HuH-7 (cell line): ENCODE results near the gene DAB2.

Source experiments
- DNase-seq: peaks from one replicate; pipeline ENCODE4 v3.0.0; 2011; ENCODE audit warnings: low spot score

The DAB2 gene

DNA sequence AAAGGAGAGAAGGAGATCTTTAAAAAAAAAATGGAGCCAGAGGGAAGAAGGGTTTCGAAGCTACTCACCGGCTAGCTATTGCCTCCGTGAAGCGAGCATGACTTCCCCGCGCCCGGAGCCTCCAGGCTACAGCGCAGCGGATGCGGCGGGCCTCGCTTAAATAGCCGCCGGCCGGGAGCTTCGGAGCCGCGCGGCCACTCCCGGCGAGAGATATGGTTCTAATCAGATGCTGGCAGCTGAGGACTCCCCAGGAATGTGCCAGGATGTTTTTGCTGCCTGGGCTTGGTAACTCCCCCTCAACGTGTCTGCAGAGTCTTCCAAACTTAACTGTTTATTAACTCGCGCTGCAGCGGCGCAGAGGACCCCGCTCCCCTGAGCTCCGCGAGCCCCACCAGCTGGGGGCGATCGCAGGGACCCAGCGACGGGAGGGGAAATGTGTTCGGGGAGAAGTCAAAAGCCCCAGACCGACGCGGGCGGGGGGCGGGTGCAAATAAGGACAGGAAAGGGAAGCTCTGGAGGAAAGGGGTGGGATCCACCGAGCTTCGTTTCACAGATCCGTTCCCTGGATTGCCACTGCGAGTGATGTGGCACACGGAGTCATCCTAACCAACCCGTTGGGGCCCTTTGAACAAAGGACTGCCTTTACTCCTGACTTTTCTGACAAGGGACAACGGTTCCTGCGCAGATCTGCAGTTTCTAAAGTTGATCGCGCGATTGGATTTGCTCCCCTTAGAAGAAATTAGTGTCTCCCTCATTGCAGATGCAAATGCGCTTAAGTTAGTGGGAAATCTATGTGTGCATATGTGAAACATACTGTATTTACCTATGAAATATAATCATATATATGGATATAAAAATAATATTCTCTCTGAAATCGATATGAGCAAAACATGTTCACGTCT lies at the start of gene DAB2:
Gene DAB2 (minus strand): TSS at position 245 of the 902 bp plus-strand sequence. CDS start 30,660 bp downstream, outside the sequence.
- peak; percentile 90 for DNase-seq

DNA sequence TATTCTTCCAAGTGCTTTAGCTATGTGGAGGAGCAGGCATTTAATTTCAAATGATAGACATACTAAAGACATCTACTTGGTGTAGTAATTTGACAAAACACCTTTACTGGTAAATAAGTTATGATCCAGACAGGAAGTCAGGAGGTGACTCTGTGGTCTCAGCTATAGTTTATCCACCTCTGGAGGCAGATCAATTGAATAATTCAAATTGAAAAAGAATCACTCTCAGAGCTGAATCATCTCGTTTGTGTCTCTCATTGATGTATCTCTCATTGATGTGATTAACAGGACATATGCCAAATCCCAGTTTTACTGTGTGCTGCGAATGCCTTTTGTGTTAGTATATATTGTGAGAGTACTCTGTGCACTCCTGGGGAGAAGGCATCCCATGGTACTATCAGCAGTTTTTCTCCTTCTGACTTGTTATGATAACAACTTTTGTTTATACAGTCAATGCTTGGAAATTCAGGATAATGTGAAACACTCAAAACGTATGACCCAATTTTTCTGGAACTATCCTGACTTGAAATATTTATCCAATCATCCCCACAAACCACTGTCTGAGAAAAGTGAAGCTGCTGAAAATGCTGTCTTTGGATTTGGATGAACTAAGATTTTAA lies 48.5 kb upstream of the DAB2 start:
- no peak for DNase-seq

DNA sequence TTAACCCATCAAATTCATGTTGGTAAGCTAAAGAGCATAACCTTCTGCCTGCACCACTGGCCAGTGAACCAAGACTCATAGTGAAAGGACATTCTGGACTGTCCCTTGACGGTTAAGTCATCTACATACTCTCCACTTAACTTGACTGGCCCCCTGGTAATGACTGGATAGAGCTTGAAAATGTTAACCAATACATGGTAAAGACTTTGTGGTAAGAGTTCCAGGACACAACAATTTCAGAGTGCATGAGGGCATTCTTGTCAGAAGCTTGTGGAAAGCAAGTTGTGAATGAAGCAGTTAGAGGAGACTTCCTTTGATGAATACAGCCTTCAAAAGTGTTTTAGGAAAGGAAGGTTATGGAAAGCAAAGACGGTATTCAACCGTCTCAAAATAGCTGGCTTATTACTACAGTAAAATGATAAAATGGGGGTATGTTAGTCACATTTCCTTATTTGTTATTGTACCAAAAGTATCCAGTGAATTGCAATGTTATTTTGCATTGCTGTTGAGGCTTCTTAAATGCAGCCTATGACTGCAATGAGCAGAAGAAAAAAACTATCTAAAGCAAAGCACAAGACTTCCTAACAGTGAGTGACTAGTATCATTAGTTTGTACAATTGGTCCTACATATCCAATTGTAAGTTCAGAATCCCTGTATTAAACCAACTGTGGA lies 47.2 kb upstream of the DAB2 start:
- DNase-seq: no peak

DNA sequence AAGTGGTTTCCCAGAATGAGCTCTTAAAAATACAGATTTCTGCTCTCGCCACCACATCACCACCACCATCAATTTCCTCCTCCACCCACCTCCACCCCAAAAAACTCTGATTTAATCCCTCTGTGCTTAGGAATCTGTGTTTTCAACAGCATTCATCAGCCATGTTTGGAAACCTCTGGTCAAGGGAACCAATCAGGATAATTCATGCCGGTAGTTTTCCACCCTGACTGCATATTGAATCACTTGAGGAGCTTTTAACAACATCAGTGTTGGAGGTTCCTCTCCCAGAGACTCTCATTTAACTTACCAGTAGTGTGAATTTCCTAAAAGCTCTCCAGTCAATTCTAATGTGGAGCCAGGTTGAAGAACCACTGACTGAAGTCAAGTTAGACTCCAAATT lies 46.0 kb upstream of the DAB2 start:
- DNase-seq: no peak

DNA sequence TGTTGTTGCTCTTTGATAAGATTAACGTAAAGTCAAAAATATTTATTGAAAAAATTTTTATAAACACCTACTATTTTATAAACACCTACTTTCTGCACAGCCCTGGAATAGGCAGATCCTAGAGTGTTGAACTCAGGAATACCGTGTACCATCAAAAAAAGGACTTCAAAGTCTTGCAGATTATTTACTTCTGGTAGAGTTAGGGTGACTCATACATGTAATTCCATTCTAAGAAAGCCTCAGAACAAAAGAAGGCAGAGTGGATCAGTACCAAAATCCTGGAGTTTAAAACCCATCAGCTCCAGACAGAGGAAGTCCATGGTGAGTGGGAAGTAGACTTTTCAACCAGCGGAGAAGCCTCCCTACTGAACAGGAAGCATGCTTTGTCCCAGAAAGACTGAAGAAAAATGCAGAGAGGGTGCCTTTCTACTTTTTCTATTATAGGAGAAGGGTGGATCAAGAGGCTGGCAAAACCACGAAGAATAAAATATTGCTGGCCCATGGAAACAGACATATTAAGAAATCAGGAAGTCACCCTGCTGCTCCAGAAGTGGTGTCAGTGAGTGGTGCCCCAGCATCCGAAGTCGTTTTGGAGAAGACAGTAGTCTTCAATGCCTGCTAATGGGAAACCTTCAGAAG lies 45.1 kb upstream of the DAB2 start:
- DNase-seq: no peak

DNA sequence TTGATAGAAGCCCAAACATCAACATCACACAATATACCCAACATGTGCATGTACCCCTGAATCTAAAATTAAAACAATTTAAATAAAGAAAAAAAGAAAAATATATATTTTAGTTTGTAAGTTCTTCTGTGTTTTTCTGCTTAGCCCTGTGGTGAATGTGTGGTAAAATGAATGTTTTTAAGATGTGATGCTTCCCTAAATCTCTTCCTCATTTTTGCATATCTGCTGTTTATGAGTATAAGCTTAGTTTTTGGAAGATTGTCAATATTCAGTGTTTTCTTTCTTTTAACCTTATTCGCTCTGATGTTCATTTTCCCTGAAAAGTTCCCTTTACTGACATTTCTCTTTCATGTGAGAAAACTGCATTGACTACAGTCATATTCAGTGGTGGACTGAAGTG lies 44.4 kb upstream of the DAB2 start:
- DNase-seq: no peak

DNA sequence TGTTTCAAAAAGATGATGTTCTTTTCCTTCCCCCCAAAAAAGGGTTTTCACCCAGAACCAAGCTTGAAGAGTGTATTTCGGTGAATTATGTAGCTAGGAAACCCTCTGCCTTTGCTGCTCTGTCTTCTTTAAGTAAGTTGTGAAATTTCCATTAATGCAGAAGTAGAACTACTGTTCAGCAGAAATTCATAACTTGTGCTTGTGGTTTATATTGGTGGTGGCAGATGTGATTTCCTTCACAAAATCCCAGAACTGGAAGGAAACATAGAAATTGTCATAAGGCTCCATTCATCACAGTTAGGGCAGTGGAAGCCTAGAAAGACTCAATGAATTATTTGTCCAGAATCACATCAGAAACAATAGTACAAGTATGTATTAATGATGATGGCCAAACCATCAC lies 42.1 kb upstream of the DAB2 start:
- no peak for DNase-seq

DNA sequence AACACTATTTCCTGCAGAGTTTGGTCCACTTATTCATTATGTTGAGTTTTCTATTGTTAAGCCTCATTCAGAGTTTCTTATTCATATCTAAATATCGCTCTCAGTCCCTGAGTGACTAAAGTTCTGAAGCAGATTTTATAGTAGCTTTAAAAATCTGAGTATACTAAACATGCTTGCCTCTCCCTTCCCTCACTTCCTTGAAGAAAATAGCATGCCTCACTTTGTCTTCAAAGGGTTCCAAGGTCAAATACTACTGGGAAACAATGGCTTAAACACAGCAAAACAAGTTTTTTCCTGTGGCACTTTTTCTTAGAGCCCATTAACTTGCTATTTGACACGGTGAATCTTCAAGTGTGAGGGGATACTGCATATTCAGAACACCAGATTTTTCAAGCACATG lies 41.1 kb upstream of the DAB2 start:
- DNase-seq: no peak

DNA sequence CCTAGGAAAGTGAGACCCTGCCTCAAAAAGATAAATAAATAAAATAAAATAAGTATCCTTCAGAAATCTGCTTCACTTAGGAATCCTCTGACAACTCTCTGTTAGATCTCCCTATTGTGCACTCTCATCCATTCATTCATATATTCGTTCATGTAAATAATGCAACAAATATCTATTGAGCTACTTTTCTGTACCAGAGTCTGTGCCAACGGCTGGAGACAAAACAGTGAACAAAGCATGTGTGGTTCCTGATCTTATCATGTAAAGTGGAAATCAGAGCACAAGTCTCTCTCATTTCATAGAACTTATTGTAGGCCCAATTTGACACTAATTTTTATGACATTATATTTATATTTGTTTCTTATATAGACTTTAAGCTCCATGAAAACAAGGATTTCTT lies 40.3 kb upstream of the DAB2 start:
- DNase-seq: no peak

DNA sequence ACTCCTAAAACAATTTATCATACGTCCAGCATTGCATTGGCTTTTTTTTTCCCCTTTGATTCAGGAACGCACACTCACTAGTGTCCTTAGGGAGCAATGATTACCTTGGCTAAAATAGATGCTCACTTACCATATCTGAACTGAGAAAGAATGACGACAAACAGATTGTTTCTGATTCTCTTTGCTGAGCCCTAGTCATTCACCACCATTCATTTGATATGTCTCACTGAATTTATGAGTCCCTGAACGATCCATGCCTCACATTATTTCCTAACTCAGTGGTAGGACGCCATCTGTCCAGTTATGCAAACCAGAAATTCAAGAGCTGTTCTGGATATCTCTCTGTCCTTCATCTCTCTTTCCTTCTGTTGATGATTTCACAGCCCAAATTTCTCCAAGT lies 39.3 kb upstream of the DAB2 start:
- no peak for DNase-seq

DNA sequence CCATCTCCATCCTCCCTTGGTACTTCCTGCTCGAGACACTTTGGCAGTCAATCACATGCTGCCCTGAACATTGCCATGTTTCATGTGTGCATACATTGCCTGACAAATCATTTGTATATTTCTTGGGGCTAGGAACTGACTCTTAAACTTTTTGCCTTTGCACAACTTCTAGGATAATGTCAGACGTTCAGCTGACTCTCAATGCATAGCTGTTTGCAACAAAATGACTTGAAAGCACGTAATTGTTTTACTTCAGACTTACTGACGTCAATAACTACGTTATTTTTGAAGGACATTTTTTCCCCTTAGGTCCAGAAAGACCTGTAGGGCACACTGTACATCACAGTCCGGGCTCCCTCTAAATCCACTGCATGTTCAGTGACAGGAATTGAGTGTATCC lies 37.4 kb upstream of the DAB2 start:
- DNase-seq: no peak

DNA sequence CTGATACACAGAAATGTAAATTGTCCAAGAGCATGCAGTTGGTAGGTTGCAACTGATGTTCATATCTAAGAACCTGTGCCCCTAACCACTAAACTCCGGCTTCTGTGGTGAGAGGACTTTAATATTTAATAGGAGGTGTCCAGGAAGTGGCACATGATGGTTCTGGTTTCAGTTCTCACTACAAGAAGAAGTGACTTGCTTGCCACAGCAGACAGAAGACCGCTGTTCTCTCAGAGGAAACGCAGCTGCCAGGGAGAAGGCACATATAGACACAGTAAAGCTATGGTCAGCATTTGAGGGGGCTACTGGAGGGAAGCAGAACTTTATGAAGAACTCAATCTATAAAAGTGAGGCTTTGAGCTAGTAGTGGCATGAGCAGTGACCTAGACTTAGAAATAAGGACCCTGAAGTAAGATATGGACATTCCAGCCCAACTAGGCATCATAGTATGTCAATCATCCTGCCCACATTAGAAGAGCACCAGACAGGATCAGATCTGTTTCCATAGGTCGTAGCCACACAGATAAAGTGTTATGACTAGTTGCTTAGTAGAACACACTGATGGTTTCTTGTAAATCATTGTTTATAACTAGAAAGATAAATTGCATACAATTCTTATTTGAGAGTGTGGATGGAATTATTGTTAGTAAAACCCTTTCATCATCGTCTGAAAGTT lies 36.4 kb upstream of the DAB2 start:
- no peak for DNase-seq

DNA sequence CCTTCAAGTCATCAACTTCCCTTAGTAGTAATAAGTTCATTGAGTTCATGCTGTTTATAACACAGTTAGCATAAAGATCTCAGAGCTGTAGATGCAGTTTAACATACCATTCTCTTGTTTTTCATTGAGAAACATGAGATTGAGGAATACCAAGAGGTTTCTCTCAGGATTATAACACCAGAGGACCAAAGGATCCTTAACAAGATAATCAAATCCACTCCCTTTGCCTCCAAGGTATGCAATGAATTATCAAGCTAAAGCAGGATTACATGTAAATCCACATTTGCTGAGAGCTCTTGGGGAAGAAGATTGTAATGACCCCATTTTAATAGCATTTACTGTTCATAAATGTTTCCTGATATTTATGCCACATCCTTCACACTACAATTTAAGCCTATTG lies 35.1 kb upstream of the DAB2 start:
- no peak for DNase-seq

DNA sequence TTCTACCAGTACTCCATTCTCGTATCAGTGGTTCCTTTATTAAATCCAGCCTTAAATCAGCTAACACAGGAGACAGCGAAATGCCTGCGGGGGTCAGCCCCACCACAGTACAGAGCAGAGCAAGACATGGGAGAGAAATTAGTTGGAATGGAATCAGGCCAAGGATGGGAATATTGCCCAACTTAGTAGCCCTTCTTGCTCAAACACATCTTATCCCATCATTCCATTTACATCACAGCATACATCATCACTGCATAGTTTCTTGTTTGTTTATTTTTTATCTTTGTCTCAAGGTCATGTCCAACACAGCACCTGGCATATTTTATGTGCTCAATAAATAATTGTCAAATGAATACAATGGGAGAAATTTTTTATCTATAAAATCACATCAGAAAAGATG lies 34.3 kb upstream of the DAB2 start:
- DNase-seq: no peak

DNA sequence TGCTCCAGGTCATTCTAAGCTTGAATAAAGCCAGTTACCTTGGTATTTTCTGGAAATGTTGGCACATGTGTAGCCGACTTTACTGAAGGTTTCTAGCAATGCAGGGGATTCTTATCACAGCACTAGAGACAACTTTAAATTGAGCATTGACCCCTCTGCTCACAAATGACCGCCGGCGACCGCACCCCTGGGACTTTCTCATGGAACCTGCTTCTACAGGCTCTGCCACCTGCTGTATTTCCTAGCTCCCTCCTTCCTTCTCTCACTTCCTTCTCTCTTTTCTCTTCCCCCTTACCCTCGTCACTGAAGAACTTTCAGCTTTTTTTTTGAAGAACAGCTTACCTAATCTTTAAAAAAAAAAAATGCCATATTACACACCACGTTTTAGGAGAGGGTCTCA lies 30.9 kb upstream of the DAB2 start:
- no peak for DNase-seq

DNA sequence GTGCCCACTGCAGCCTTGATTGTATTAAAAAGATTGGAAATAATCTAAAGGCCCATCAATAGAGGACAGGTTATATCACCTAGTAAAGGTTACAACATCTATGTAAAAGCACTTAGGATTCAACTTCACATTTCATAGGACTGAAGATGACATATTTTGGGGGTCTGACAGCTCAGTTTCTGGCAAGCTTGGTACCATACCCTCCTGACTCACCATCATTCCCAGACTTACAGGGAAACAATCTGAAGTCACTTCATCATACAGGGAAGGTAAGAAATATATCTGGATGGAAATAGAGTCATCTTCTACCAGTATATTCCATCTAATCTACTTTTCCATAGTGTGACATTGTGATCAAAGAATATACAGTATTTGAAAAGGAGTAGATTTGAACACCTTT lies 28.8 kb upstream of the DAB2 start:
- DNase-seq: no peak

DNA sequence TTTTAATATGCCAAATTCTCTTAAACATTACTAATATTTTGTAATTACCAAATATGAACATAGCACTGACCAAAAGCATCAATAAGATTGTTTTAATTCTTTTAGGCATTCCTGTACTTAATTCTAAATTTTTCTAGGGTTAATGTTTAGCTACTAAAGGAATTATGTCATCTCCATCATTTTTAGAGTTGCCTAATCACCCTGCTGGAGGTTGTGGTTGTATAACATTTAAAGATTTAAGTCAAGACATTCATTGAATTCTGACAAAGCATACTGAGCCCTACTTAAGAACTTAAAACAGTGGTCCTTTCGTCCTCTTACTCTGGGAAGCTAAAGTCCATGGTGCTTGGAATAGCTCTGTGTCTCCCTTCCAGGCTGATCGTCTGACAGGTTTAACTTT lies 28.1 kb upstream of the DAB2 start:
- no peak for DNase-seq

DNA sequence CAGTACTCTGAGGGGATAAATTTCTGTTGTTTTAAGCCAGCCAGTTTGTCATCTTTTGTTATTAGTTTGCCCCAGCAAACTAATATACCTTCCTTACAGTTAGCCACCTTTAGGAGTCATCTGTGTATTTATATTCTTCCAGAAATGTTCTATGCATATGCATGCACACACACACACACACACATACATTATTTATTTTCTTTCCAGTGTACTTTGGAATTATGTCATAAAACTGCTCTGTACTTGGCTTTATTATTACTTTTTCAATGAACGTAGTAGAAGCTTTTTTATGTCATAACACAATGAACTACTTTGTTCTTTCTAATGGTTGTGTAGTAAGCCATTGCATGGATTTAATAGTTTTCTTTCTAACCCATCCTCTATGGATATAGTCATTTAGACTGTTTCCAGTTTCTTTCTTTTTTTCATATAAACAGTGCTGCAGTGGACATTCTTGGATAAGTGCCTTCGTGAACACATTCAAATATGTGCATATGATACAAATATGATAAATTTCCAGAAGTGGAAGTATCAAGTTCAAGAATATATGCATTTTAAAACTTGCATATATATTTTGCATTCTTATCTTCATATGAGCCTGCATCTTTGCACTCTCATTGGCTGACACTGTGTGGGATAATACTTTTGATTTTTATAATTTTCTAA lies 26.6 kb upstream of the DAB2 start:
- DNase-seq: no peak

DNA sequence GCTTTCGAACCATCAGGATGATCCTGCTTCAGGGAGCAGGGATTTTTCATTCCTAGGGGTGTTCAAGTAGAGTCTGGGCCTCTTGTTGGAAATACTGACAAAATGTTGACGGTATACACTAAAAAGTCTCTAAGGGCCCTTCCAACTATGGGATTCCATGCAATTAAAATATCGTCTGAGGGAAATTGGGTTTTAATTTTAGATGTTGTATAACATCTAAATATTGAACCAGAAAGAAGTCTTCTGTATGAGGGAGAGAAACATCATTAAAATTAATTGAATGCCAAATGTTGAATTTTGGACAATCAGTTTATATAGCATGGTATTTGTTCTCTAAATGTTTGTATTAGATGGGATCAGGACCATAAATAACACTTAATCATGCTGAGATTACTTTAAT lies 25.7 kb upstream of the DAB2 start:
- no peak for DNase-seq

DNA sequence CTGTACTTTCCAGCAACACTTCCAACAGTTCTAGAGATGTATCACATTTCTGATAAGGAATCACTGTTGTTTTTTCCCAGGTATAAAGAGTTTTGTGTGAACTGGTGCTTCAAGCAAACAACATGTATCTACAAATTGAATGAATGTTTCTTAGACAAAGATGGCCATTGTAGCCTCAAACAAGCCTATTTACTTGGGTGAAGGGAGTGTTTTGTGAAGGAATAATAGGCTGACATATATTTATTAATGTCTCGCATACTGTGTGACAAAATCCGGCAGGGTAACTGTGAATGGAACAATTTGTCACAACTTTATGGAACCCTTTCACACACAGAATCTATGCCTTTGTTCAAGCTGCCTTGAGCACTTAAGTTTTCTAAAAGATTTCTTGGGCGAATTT lies 24.8 kb upstream of the DAB2 start:
- no peak for DNase-seq

DNA sequence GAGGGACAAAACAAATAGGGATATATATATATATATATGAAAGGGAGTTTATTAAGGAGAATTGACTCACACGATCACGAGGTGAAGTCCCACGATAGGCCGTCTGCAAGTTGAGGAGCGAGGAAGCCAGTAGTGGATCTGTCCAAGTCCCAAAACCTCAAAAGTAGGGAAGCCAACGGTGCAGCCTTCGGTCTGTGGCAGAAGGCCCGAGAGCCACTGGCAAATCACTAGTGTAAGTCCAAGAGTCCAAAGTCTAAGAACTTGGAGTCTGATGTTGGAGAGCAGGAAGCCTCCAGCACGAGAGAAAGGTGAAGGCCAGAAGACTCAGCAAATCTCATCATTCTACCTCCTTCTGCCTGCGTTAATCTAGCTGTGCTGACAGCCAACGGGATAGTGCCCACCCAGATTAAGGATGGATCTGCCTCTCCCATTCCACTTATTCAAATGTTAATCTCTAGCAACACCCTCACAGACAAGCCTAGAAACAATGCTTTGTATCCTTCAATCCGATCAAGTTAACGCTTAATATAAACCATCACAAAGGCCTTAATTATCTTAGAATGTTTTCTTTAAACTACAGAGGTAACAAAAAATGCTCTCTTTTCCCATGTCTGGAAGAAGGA lies 23.8 kb upstream of the DAB2 start:
- DNase-seq: no peak
